H54 (cell line): ENCODE data around the gene PTGFRN.
"Not testable (repeated sequence)": the region's sequence is repeated elsewhere in the genome, so short reads cannot be mapped to it uniquely, and the experiment has no call there.

ENCODE experiments used
- DNase-seq: peaks from one replicate; pipeline ENCODE4 v3.0.0; 2011; ENCODE audit warnings: low spot score, mixed read lengths; ENCODE audit not compliant: insufficient read length
- FAIRE-seq: peaks from 3 replicates; lab custom pipeline; 2011; peaks lifted over from hg19 to GRCh38; lab: Jason Lieb, UNC
- POLR2A ChIP-seq: IDR thresholded peaks from 2 replicates; pipeline ENCODE4 v1.6.1; 2011; ENCODE audit warnings: low read depth, mild to moderate bottlenecking, low read length

Gene PTGFRN

GRCh38 chr1:116938216-116938615 lies 28.5 kb downstream of the PTGFRN start:
- DNase-seq: no peak
- TF ChIP-seq POLR2A: no peak
- no peak for FAIRE-seq

- DNase-seq, FAIRE-seq: not testable (repeated sequence)
These were observed 30.2 kb downstream of the PTGFRN start for GRCh38 chr1:116939780-116940543.

GRCh38 chr1:116940814-116941599 lies 31.3 kb downstream of the PTGFRN start:
- TF ChIP-seq POLR2A: no peak
- DNase-seq: no peak
- no peak for FAIRE-seq

- DNase-seq (no peak), FAIRE-seq (no peak)
- TF ChIP-seq POLR2A: no peak
These were observed 32.0 kb downstream of the PTGFRN start for GRCh38 chr1:116941670-116942069.

GRCh38 chr1:116942344-116942743 lies 32.6 kb downstream of the PTGFRN start:
- FAIRE-seq: no peak
- no peak for DNase-seq
- no peak for TF ChIP-seq POLR2A

GRCh38 chr1:116943438-116943837 lies 33.7 kb downstream of the PTGFRN start:
- no peak for DNase-seq
- no peak for TF ChIP-seq POLR2A
- FAIRE-seq: no peak

- FAIRE-seq: no peak
- no peak for TF ChIP-seq POLR2A
- DNase-seq: no peak
These were observed 34.9 kb downstream of the PTGFRN start for GRCh38 chr1:116944613-116945012.

- DNase-seq (no peak), FAIRE-seq (no peak)
- TF ChIP-seq POLR2A: no peak
These were observed 35.7 kb downstream of the PTGFRN start for GRCh38 chr1:116945421-116945820.

GRCh38 chr1:116945996-116946395 lies 36.3 kb downstream of the PTGFRN start:
- TF ChIP-seq POLR2A: no peak
- FAIRE-seq: no peak
- no peak for DNase-seq

- FAIRE-seq (no peak), DNase-seq (no peak)
These were observed 37.6 kb downstream of the PTGFRN start for GRCh38 chr1:116947092-116947860.

GRCh38 chr1:116948046-116948445 lies 38.3 kb downstream of the PTGFRN start:
- DNase-seq (no peak), FAIRE-seq (no peak)

More at GRCh38 chr1:116947092-116947860, 37.6 kb downstream of the PTGFRN start:
- TF ChIP-seq POLR2A: no peak

GRCh38 chr1:116948642-116949041 lies 38.9 kb downstream of the PTGFRN start:
- DNase-seq (no peak), FAIRE-seq (no peak)
- no peak for TF ChIP-seq POLR2A

More at GRCh38 chr1:116948046-116948445, 38.3 kb downstream of the PTGFRN start:
- no peak for TF ChIP-seq POLR2A

- no peak for TF ChIP-seq POLR2A
- no peak for FAIRE-seq
- no peak for DNase-seq
These were observed 39.7 kb downstream of the PTGFRN start for GRCh38 chr1:116949213-116949985.
